ENCODE data around the gene PTPRG.

The PTPRG gene

GRCh38 chr3:61936344-61936937, 375.1 kb downstream of the PTPRG start:
- Mint-ChIP-seq H3K9me3 (no peaks in the 10 kb centered on the region), H3K27me3 (no peaks in the 10 kb centered on the region), H3K27ac (no peak overlapping the region), H3K36me3 (ENCODE audit: low read depth) (no peaks in the 10 kb centered on the region), H3K4me1 (ENCODE audit: low read depth) (no peaks in the 10 kb centered on the region), H3K4me3 (no peak overlapping the region)
- intact Hi-C loops (cut with micrococcal nuclease) = no loop called here

GRCh38 chr3:61937477-61937876, 376.1 kb downstream of the PTPRG start:
- no peak overlapping the region for H3K27ac Mint-ChIP-seq

GRCh38 chr3:61938878-61939549, 377.6 kb downstream of the PTPRG start:
- intact Hi-C loops (cut with micrococcal nuclease) = no loop called here
- Mint-ChIP-seq H3K36me3 (ENCODE audit: low read depth) (no peaks in the 10 kb centered on the region), H3K27ac (no peak overlapping the region), H3K27me3 (no peaks in the 10 kb centered on the region), H3K4me3 (no peak overlapping the region), H3K9me3 (no peaks in the 10 kb centered on the region), H3K4me1 (ENCODE audit: low read depth) (no peaks in the 10 kb centered on the region)

More at GRCh38 chr3:61937477-61937876, 376.1 kb downstream of the PTPRG start:
- Mint-ChIP-seq H3K36me3 (ENCODE audit: low read depth) (no peaks in the 10 kb centered on the region), H3K27me3 (no peaks in the 10 kb centered on the region), H3K9me3 (no peaks in the 10 kb centered on the region), H3K4me1 (ENCODE audit: low read depth) (no peaks in the 10 kb centered on the region), H3K4me3 (no peak overlapping the region)
- intact Hi-C loops (cut with micrococcal nuclease) = no loop called here

GRCh38 chr3:61940236-61940635, 378.9 kb downstream of the PTPRG start:
- no peak overlapping the region for H3K4me3 Mint-ChIP-seq
- no peaks in the 10 kb centered on the region for H3K36me3 Mint-ChIP-seq (ENCODE audit: low read depth)
- no peaks in the 10 kb centered on the region for H3K27me3 Mint-ChIP-seq
- no peak overlapping the region for H3K27ac Mint-ChIP-seq
- intact Hi-C loops (cut with micrococcal nuclease) = no loop called here
- no peaks in the 10 kb centered on the region for H3K4me1 Mint-ChIP-seq (ENCODE audit: low read depth)
- no peaks in the 10 kb centered on the region for H3K9me3 Mint-ChIP-seq

- no peaks in the 10 kb centered on the region for H3K27me3 Mint-ChIP-seq
- H3K4me3 Mint-ChIP-seq = no peak overlapping the region
- H3K9me3 Mint-ChIP-seq = peaks cover 8% of the 10 kb centered on the region
- no peaks in the 10 kb centered on the region for H3K4me1 Mint-ChIP-seq (ENCODE audit: low read depth)
- no peak overlapping the region for H3K27ac Mint-ChIP-seq
- intact Hi-C loops (cut with micrococcal nuclease) = no loop called here
- H3K36me3 Mint-ChIP-seq (ENCODE audit: low read depth) = no peaks in the 10 kb centered on the region
Observed at GRCh38 chr3:61943975-61944374, 382.6 kb downstream of the PTPRG start.

- Mint-ChIP-seq H3K36me3 (ENCODE audit: low read depth) (no peaks in the 10 kb centered on the region), H3K9me3 (peaks cover 8% of the 10 kb centered on the region), H3K27ac (no peak overlapping the region), H3K27me3 (no peaks in the 10 kb centered on the region), H3K4me1 (ENCODE audit: low read depth) (no peaks in the 10 kb centered on the region), H3K4me3 (no peak overlapping the region)
- intact Hi-C loops (cut with micrococcal nuclease) = no loop called here
Observed at GRCh38 chr3:61944726-61945125, 383.4 kb downstream of the PTPRG start.

- H3K9me3 Mint-ChIP-seq = peaks cover 8% of the 10 kb centered on the region
- no peak overlapping the region for H3K4me3 Mint-ChIP-seq
- H3K4me1 Mint-ChIP-seq (ENCODE audit: low read depth) = no peaks in the 10 kb centered on the region
- H3K27me3 Mint-ChIP-seq = no peaks in the 10 kb centered on the region
- intact Hi-C loops (cut with micrococcal nuclease) = no loop called here
- no peak overlapping the region for H3K27ac Mint-ChIP-seq
- no peaks in the 10 kb centered on the region for H3K36me3 Mint-ChIP-seq (ENCODE audit: low read depth)
Observed at GRCh38 chr3:61945657-61946056, 384.3 kb downstream of the PTPRG start.

GRCh38 chr3:61946570-61947324, 385.4 kb downstream of the PTPRG start:
- Mint-ChIP-seq H3K36me3 (ENCODE audit: low read depth) (no peaks in the 10 kb centered on the region), H3K4me3 (no peak overlapping the region), H3K4me1 (ENCODE audit: low read depth) (no peaks in the 10 kb centered on the region), H3K27me3 (no peaks in the 10 kb centered on the region), H3K9me3 (peaks cover 8% of the 10 kb centered on the region), H3K27ac (no peak overlapping the region)
- intact Hi-C loops (cut with micrococcal nuclease) = no loop called here

- Mint-ChIP-seq H3K9me3 (peaks cover 8% of the 10 kb centered on the region), H3K36me3 (ENCODE audit: low read depth) (no peaks in the 10 kb centered on the region), H3K27me3 (no peaks in the 10 kb centered on the region), H3K4me1 (ENCODE audit: low read depth) (no peaks in the 10 kb centered on the region), H3K4me3 (no peak overlapping the region), H3K27ac (no peak overlapping the region)
- intact Hi-C loops (cut with micrococcal nuclease) = no loop called here
Observed at GRCh38 chr3:61947456-61947855, 386.1 kb downstream of the PTPRG start.

- Mint-ChIP-seq H3K27ac (no peak overlapping the region), H3K4me1 (ENCODE audit: low read depth) (no peaks in the 10 kb centered on the region), H3K36me3 (ENCODE audit: low read depth) (no peaks in the 10 kb centered on the region), H3K4me3 (no peak overlapping the region), H3K9me3 (peaks cover 8% of the 10 kb centered on the region), H3K27me3 (no peaks in the 10 kb centered on the region)
- intact Hi-C loops (cut with micrococcal nuclease) = no loop called here
Observed at GRCh38 chr3:61948699-61949305, 387.4 kb downstream of the PTPRG start.

- Mint-ChIP-seq H3K27ac (no peak overlapping the region), H3K36me3 (ENCODE audit: low read depth) (no peaks in the 10 kb centered on the region), H3K9me3 (no peaks in the 10 kb centered on the region), H3K4me1 (ENCODE audit: low read depth) (no peaks in the 10 kb centered on the region), H3K27me3 (no peaks in the 10 kb centered on the region), H3K4me3 (no peak overlapping the region)
- intact Hi-C loops (cut with micrococcal nuclease) = no loop called here
Observed at GRCh38 chr3:61954097-61954540, 392.7 kb downstream of the PTPRG start.

GRCh38 chr3:61955483-61955882, 394.1 kb downstream of the PTPRG start:
- Mint-ChIP-seq H3K36me3 (ENCODE audit: low read depth) (no peaks in the 10 kb centered on the region), H3K27me3 (no peaks in the 10 kb centered on the region), H3K4me3 (no peak overlapping the region), H3K9me3 (no peaks in the 10 kb centered on the region), H3K27ac (no peak overlapping the region), H3K4me1 (ENCODE audit: low read depth) (no peaks in the 10 kb centered on the region)
- intact Hi-C loops (cut with micrococcal nuclease) = no loop called here

- Mint-ChIP-seq H3K27me3 (no peaks in the 10 kb centered on the region), H3K27ac (no peak overlapping the region), H3K4me3 (no peak overlapping the region), H3K36me3 (ENCODE audit: low read depth) (no peaks in the 10 kb centered on the region), H3K4me1 (ENCODE audit: low read depth) (no peaks in the 10 kb centered on the region), H3K9me3 (no peaks in the 10 kb centered on the region)
- intact Hi-C loops (cut with micrococcal nuclease) = no loop called here
Observed at GRCh38 chr3:61956236-61956635, 394.9 kb downstream of the PTPRG start.

GRCh38 chr3:61957259-61957658, 395.9 kb downstream of the PTPRG start:
- H3K27me3 Mint-ChIP-seq = no peaks in the 10 kb centered on the region
- no peak overlapping the region for H3K27ac Mint-ChIP-seq
- no peaks in the 10 kb centered on the region for H3K36me3 Mint-ChIP-seq (ENCODE audit: low read depth)
- no peaks in the 10 kb centered on the region for H3K9me3 Mint-ChIP-seq
- H3K4me1 Mint-ChIP-seq (ENCODE audit: low read depth) = no peaks in the 10 kb centered on the region
- intact Hi-C loops (cut with micrococcal nuclease) = no loop called here
- no peak overlapping the region for H3K4me3 Mint-ChIP-seq

Measured in dendritic cell treated with granulocyte-macrophage colony-stimulating factor and Interleukin-4, amounts not matched to agents 40 ng/mL and 50 ng/mL, for 4 days (primary cell).